KBM-7 (cell line): ENCODE data around the gene TBC1D5.
"Not testable (repeated sequence)": the region's sequence is repeated elsewhere in the genome, so short reads cannot be mapped to it uniquely, and the experiment has no call there.

Experiments used
- DNase-seq: peaks from one replicate; pipeline ENCODE4 v3.0.0-alpha.2; 2015
- in situ Hi-C: fragments of 300-500 bp; cut with MboI; formaldehyde crosslinking; loops from 2 replicates; pipeline ENCODE4 v1.14.3; 2020; ENCODE audit warnings: low sequenced_read_pairs, low pct_unique_long_range_greater_than_20kb, mixed read lengths

Gene TBC1D5

GRCh38 chr3:17573396-17573795, 169.0 kb downstream of the TBC1D5 start:
- peak; percentile 11 for DNase-seq
- in situ Hi-C loops, result no loop called here

GRCh38 chr3:17571686-17572085, 170.7 kb downstream of the TBC1D5 start:
- in situ Hi-C loops, result no loop called here
- DNase-seq, result no peak

GRCh38 chr3:17562845-17563244, 179.6 kb downstream of the TBC1D5 start:
- in situ Hi-C loops, result no loop called here

GRCh38 chr3:17558565-17558964, 183.9 kb downstream of the TBC1D5 start:
- in situ Hi-C loops, result no loop called here
- DNase-seq, result no peak

More at GRCh38 chr3:17562845-17563244, 179.6 kb downstream of the TBC1D5 start:
- DNase-seq, result no peak

GRCh38 chr3:17557749-17558463, 184.5 kb downstream of the TBC1D5 start:
- in situ Hi-C loops, result no loop called here
- DNase-seq, result no peak

GRCh38 chr3:17555525-17555924, 186.9 kb downstream of the TBC1D5 start:
- in situ Hi-C loops, result no loop called here
- DNase-seq, result no peak

GRCh38 chr3:17554078-17554477, 188.4 kb downstream of the TBC1D5 start:
- DNase-seq, result no peak
- in situ Hi-C loops, result no loop called here

GRCh38 chr3:17553080-17553479, 189.4 kb downstream of the TBC1D5 start:
- in situ Hi-C loops, result no loop called here
- DNase-seq, result no peak

- in situ Hi-C loops, result no loop called here
- no peak for DNase-seq
These were observed 190.1 kb downstream of the TBC1D5 start for GRCh38 chr3:17552351-17552750.

- in situ Hi-C loops, result no loop called here
- DNase-seq, result no peak
These were observed 190.5 kb downstream of the TBC1D5 start for GRCh38 chr3:17551895-17552294.

GRCh38 chr3:17551333-17551732, 191.1 kb downstream of the TBC1D5 start:
- in situ Hi-C loops, result no loop called here
- no peak for DNase-seq

GRCh38 chr3:17550624-17551023, 191.8 kb downstream of the TBC1D5 start:
- DNase-seq, result no peak
- in situ Hi-C loops, result no loop called here

GRCh38 chr3:17546500-17547255, 195.8 kb downstream of the TBC1D5 start:
- DNase-seq, result no peak
- in situ Hi-C loops, result no loop called here

- in situ Hi-C loops, result no loop called here
- DNase-seq, result no peak
These were observed 197.8 kb downstream of the TBC1D5 start for GRCh38 chr3:17544632-17545031.

GRCh38 chr3:17542591-17542990, 199.8 kb downstream of the TBC1D5 start:
- no peak for DNase-seq
- in situ Hi-C loops, result no loop called here

- DNase-seq, result no peak
- in situ Hi-C loops, result no loop called here
These were observed 203.0 kb downstream of the TBC1D5 start for GRCh38 chr3:17539436-17539835.

- DNase-seq, result no peak
- in situ Hi-C loops, result no loop called here
These were observed 207.2 kb downstream of the TBC1D5 start for GRCh38 chr3:17535274-17535673.

- DNase-seq, in situ Hi-C loops: not testable (repeated sequence)
These were observed 210.0 kb downstream of the TBC1D5 start for GRCh38 chr3:17532446-17532845.

GRCh38 chr3:17529677-17530076, 212.8 kb downstream of the TBC1D5 start:
- no peak for DNase-seq
- in situ Hi-C loops, result no loop called here

GRCh38 chr3:17518189-17519059, 224.0 kb downstream of the TBC1D5 start:
- no peak for DNase-seq
- in situ Hi-C loops, result no loop called here
